ENCODE results near the gene TAF13. TPM values are rescaled to one million over a fixed set of nuclear protein-coding genes. Genes with fewer than 3 reads are reported as not detected.
A peak's percentile ranks its signal among the peaks of the same experiment; 100 is the strongest.

Gene TAF13
- polyA plus RNA-seq, 1 donor from 2014 or later, result 60.1 TPM

GRCh38 chr1:109094871-109095270 lies 19.1 kb upstream of the TAF13 start:
- no peak overlapping the region for H3K27ac ChIP-seq (ENCODE audit: low read length)
- H3K36me3 ChIP-seq (ENCODE audit: insufficient read depth, low read length), result peaks cover 4% of the 10 kb centered on the region
- no peaks in the 10 kb centered on the region for H3F3A ChIP-seq (ENCODE audit: insufficient read depth, low read length, poor library complexity, severe bottlenecking)
- no peak overlapping the region for H3K4me2 ChIP-seq (ENCODE audit: low read length)
- H3K9me2 ChIP-seq (ENCODE audit: insufficient read depth, low read length), result no peaks in the 10 kb centered on the region
- no peak overlapping the region for H3K4me3 ChIP-seq (ENCODE audit: low read length)
- no peak overlapping the region for H3K9ac ChIP-seq (ENCODE audit: low read length)
- no peak overlapping the region for H2AFZ ChIP-seq (ENCODE audit: low read depth, low read length)
- TF ChIP-seq POLR2AphosphoS5 (IDR thresholded peaks at IDR 0.05) (no peak), RAD21 (conservative IDR thresholded peaks at IDR 0.05) (no peak)
- H4K20me1 ChIP-seq (ENCODE audit: insufficient read depth), result no peaks in the 10 kb centered on the region
- H3K9me3 ChIP-seq (ENCODE audit: low read length), result no peaks in the 10 kb centered on the region
- no peaks in the 10 kb centered on the region for H3K27me3 ChIP-seq (ENCODE audit: insufficient read depth, low read depth, low read length)
- H3K79me2 ChIP-seq (replicated peaks; ENCODE audit: insufficient read depth, low read length), result peaks cover 28% of the 10 kb centered on the region

- Histone ChIP-seq H3K4me3 (ENCODE audit: low read length) (no peak overlapping the region), H3K9ac (ENCODE audit: low read length) (no peak overlapping the region), H3K27ac (ENCODE audit: low read length) (no peak overlapping the region), H3K9me3 (ENCODE audit: low read length) (no peaks in the 10 kb centered on the region), H4K20me1 (ENCODE audit: insufficient read depth) (no peaks in the 10 kb centered on the region), H3K9me2 (ENCODE audit: insufficient read depth, low read length) (no peaks in the 10 kb centered on the region), H3K79me2 (replicated peaks; ENCODE audit: insufficient read depth, low read length) (peaks cover 28% of the 10 kb centered on the region), H3F3A (ENCODE audit: insufficient read depth, low read length, poor library complexity, severe bottlenecking) (no peaks in the 10 kb centered on the region), H3K4me2 (ENCODE audit: low read length) (no peak overlapping the region), H3K36me3 (ENCODE audit: insufficient read depth, low read length) (peaks cover 4% of the 10 kb centered on the region), H3K27me3 (ENCODE audit: insufficient read depth, low read depth, low read length) (no peaks in the 10 kb centered on the region), H2AFZ (ENCODE audit: low read depth, low read length) (no peak overlapping the region)
- TF ChIP-seq EP300 (conservative IDR thresholded peaks at IDR 0.05; ENCODE audit: poor library complexity, severe bottlenecking) (no peak), EZH2 (IDR thresholded peaks at IDR 0.05; ENCODE audit: borderline replicate concordance, insufficient read depth, low read length, poor library complexity, severe bottlenecking) (no peak), MXI1 (conservative IDR thresholded peaks at IDR 0.05; ENCODE audit: poor library complexity, severe bottlenecking) (no peak), TAF1 (IDR thresholded peaks at IDR 0.05; ENCODE audit: low read depth) (no peak), POLR2AphosphoS5 (IDR thresholded peaks at IDR 0.05) (no peak), REST (IDR thresholded peaks at IDR 0.05; ENCODE audit: borderline replicate concordance) (no peak), SMC3 (conservative IDR thresholded peaks at IDR 0.05; ENCODE audit: poor library complexity) (no peak), RAD21 (conservative IDR thresholded peaks at IDR 0.05) (no peak)
These were observed 18.6 kb upstream of the TAF13 start for GRCh38 chr1:109094377-109094803.

- peak overlapping the region; percentile 92 for H3K9ac ChIP-seq (ENCODE audit: low read length)
- no peak for TF ChIP-seq REST (IDR thresholded peaks at IDR 0.05; ENCODE audit: borderline replicate concordance)
- H3K27ac ChIP-seq (ENCODE audit: low read length), result peak overlapping the region; percentile 89
- peaks cover 28% of the 10 kb centered on the region for H3K79me2 ChIP-seq (replicated peaks; ENCODE audit: insufficient read depth, low read length)
- H4K20me1 ChIP-seq (ENCODE audit: insufficient read depth), result no peaks in the 10 kb centered on the region
- H3K36me3 ChIP-seq (ENCODE audit: insufficient read depth, low read length), result peaks cover 4% of the 10 kb centered on the region
- H3K9me2 ChIP-seq (ENCODE audit: insufficient read depth, low read length), result no peaks in the 10 kb centered on the region
- H2AFZ ChIP-seq (ENCODE audit: low read depth, low read length), result no peak overlapping the region
- H3K9me3 ChIP-seq (ENCODE audit: low read length), result no peaks in the 10 kb centered on the region
- H3K27me3 ChIP-seq (ENCODE audit: insufficient read depth, low read depth, low read length), result no peaks in the 10 kb centered on the region
- H3K4me2 ChIP-seq (ENCODE audit: low read length), result peak overlapping the region; percentile 100
- no peaks in the 10 kb centered on the region for H3F3A ChIP-seq (ENCODE audit: insufficient read depth, low read length, poor library complexity, severe bottlenecking)
- H3K4me3 ChIP-seq (ENCODE audit: low read length), result peak overlapping the region; percentile 98
These were observed 16.0 kb upstream of the TAF13 start for GRCh38 chr1:109091839-109092193.

Measured in neural cell (in vitro differentiated cells).